Rectal smooth muscle tissue (tissue), 1 donor: ENCODE data around the gene GCSAM.

Source experiments
- H3K27ac ChIP-seq: one replicate; pipeline ENCODE4 v1.7.0; 2013; ENCODE audit warnings: low read depth, low read length, inconsistent platforms
- H3K27me3 ChIP-seq: one replicate; pipeline ENCODE4 v1.7.0; 2013; ENCODE audit warnings: low read length; ENCODE audit not compliant: control insufficient read depth, insufficient read depth
- H3K36me3 ChIP-seq: one replicate; pipeline ENCODE4 v1.7.0; 2013; ENCODE audit warnings: low read length; ENCODE audit not compliant: control insufficient read depth, insufficient read depth
- H3K4me1 ChIP-seq: one replicate; pipeline ENCODE4 v1.7.0; 2013; ENCODE audit warnings: low read length; ENCODE audit not compliant: control insufficient read depth, insufficient read depth
- H3K4me3 ChIP-seq: one replicate; pipeline ENCODE4 v1.7.0; 2013; ENCODE audit warnings: low read length
- H3K9ac ChIP-seq: one replicate; pipeline ENCODE4 v1.7.0; 2013; ENCODE audit warnings: low read length

GCSAM gene, protein sequence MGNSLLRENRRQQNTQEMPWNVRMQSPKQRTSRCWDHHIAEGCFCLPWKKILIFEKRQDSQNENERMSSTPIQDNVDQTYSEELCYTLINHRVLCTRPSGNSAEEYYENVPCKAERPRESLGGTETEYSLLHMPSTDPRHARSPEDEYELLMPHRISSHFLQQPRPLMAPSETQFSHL

DNA sequence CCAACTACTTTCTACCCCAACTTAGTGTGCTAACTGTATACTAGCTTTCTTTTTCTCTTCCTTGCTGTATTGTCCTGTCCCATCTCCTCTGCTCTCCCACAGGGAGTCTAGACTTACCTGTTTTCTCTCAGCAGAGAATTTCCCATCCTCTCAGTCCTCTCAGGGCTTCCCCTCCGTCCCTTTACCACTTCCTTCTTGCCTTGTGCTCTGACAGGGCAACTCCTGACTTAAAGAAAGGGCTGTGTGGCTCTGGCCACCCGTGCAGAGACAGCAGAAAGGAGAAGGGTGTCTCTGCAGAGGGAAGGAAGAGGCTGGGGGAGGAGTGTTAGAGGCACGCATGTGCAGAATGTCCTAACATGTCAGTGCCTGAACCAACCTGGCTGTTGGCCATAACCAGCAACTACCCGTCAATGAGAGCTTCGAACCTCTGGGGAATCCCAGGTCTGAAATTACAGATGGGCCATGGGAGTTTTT lies at the start of gene GCSAM:
GCSAM (minus strand) TSS at position 274 of the 474 bp plus-strand sequence; CDS start at position 146, 128 bp downstream.
- no peak within 1 kb of the TSS for H3K27ac ChIP-seq
- H3K4me1 ChIP-seq, result no peaks in the 10 kb centered on the region
- H3K27me3 ChIP-seq, result no peaks in the 10 kb centered on the region
- H3K36me3 ChIP-seq, result no peaks in the 10 kb centered on the region
- H3K4me3 ChIP-seq, result no peak within 1 kb of the TSS
- peak within 1 kb of the TSS; percentile 11 for H3K9ac ChIP-seq

DNA sequence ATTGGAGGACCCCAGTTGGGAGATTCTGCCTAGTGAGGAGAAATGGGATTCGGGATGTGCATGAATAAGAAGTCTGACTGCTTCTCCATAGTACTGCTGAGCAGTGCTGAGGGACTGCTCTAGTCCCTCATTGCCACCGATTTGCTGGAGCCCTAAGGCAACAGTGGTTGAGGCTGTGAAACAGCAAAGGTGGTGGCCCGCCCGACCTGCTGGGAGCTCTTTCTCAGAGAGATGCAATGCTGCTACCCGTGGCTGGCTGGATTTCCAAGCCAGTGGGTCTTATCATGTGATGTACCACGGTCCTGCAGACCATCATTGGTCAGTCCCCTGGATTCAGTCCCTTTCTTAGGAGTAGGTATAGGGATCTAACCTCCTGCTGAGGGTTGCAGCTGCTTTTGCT lies 42.6 kb upstream of the GCSAM start:
- Histone ChIP-seq H3K27ac (no peak overlapping the region), H3K4me1 (no peaks in the 10 kb centered on the region), H3K4me3 (no peak overlapping the region), H3K27me3 (no peaks in the 10 kb centered on the region), H3K9ac (no peak overlapping the region), H3K36me3 (no peaks in the 10 kb centered on the region)

DNA sequence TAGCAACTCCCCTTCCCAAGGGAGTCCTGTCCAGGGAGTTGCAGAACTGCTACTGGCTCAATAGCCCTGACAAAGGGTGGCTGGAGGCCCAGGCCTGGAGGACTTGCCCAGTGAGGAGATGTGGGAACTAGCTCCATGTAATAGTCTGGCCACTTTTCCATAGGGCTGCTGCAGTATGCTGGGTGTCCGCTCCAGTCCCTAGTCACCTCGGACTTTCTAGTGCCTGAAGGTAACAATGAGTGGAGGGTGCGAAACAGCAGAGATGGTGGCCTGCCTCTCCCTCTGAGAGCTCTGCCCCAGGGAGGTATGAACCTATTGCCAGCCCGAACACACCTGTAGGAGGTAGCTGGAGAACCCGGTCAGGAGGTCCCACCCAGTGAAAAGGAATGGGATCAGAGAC lies 42.0 kb upstream of the GCSAM start:
- H3K27me3 ChIP-seq, result no peaks in the 10 kb centered on the region
- no peak overlapping the region for H3K4me3 ChIP-seq
- no peaks in the 10 kb centered on the region for H3K36me3 ChIP-seq
- no peaks in the 10 kb centered on the region for H3K4me1 ChIP-seq
- no peak overlapping the region for H3K27ac ChIP-seq
- no peak overlapping the region for H3K9ac ChIP-seq

DNA sequence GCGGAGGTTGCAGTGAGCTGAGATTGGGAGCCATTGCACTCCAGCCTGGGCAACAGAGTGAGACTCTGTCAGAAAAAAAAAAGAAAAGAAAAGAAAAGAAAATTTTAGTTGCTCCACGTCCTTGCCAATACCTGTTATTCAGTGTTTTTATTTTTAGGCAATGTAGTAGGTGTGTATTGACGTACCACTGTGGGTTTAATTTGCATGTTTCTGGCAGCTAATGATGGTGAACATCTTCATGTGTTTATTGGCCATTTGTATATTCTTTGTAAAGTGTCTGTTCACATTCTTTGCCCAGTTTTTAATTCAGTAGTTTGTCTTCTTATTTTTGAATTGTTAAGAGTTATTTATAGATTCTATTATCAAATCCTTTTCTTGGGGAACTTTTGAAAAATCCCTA lies 38.1 kb upstream of the GCSAM start:
- Histone ChIP-seq H3K4me1 (no peaks in the 10 kb centered on the region), H3K27me3 (no peaks in the 10 kb centered on the region), H3K4me3 (no peak overlapping the region), H3K27ac (no peak overlapping the region), H3K36me3 (no peaks in the 10 kb centered on the region), H3K9ac (no peak overlapping the region)

DNA sequence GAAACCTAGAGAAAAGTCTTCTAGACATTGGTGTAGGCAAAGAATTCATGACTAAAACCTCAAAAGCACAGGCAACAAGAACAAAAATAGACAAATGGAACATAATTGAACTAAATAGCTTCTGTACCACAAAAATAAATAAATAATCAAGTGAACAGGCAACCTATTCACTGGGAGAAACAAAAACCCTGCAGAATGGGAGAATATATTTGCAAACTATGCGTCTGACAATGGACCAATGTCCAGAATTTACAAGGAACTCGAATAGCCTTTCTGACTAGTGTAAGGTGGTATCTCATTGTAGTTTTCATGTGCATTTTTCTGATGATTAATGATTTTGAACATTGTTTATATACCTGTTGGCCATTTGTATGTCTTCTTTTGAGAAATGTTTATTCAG lies 37.0 kb upstream of the GCSAM start:
- H3K4me1 ChIP-seq, result no peaks in the 10 kb centered on the region
- no peak overlapping the region for H3K4me3 ChIP-seq
- H3K36me3 ChIP-seq, result no peaks in the 10 kb centered on the region
- H3K27me3 ChIP-seq, result no peaks in the 10 kb centered on the region
- H3K27ac ChIP-seq, result no peak overlapping the region
- no peak overlapping the region for H3K9ac ChIP-seq

DNA sequence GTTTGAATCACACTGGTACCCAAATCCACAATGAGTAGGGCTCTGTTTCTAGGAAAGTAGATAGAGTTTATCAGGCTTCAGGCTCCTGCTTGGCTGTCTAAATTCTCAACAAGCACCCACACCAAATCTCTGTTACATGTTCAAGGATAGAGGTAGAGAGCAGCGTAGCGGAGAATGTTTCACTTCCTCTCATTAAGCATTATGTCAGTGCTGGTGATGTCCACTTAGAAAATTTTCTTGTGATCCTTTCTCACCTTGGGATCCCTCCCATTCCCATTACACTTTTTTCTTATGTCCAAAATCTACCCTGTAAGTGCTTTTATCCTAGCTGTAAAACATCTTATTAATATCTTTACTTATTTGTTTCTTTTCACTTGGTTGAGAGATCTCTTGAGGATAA lies 34.7 kb upstream of the GCSAM start:
- no peaks in the 10 kb centered on the region for H3K4me1 ChIP-seq
- no peak overlapping the region for H3K9ac ChIP-seq
- no peaks in the 10 kb centered on the region for H3K36me3 ChIP-seq
- H3K27ac ChIP-seq, result no peak overlapping the region
- H3K4me3 ChIP-seq, result no peak overlapping the region
- no peaks in the 10 kb centered on the region for H3K27me3 ChIP-seq

DNA sequence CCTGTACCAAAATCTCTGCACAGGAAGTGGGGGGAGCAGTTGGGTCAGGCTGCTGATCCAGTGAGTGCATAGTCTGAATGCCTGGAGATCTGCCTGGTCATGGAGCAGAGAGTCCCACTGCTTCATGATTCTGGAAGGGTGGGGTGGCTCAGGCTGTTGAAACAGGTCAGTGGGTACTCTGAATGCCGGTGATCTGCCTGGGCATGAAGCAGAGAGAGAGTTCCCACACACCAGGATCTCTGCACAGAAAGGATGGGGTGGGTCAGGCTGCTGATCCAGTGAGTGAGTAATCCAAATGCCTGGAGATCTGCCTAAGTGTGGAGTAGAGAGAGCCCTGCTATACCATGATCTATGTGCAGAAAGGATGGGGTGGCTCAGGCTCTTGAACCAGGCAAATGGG lies 16.1 kb upstream of the GCSAM start:
- no peak overlapping the region for H3K4me3 ChIP-seq
- no peaks in the 10 kb centered on the region for H3K4me1 ChIP-seq
- H3K9ac ChIP-seq, result no peak overlapping the region
- H3K36me3 ChIP-seq, result no peaks in the 10 kb centered on the region
- no peaks in the 10 kb centered on the region for H3K27me3 ChIP-seq
- H3K27ac ChIP-seq, result no peak overlapping the region

DNA sequence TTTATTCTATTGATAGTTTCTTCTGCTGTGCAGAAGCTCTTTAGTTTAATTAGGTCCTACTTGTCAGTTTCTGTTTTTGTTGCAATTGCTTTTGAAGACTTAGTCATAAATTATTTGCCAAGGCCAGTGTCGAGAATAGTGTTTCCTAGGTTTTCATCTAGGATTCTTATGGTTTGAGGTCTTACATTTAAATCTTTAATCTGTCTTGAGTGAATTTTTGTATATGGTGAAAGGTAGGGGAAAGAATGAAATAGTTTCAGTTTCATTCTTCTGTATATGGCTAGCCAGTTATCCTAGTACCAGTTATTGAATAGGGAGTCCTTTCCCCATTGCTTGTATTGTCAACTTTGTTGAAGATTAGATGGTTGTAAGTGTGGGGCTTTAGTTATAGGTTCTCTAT lies 10.6 kb upstream of the GCSAM start:
- Histone ChIP-seq H3K27ac (no peak overlapping the region), H3K9ac (no peak overlapping the region)

DNA sequence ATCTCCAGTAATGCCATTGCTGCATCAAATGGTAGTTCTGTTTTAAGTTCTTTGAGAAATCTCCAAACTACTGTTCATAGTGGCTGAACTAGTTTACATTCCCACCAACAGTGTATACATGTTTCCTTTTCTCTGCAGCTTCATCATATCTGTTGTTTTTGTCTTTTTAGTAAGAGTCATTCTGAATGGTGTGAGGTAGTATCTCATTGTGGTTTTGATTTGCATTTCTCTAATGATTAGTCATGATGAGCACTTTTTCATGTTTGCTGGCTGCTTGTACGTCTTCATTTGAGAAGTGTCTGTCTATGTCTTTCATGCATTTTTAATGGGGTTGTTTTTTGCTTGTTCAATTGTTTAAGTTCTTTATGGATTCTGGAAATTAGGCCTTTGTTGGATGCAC lies 10.2 kb upstream of the GCSAM start:
- no peak overlapping the region for H3K27ac ChIP-seq
- no peak overlapping the region for H3K4me3 ChIP-seq
- H3K27me3 ChIP-seq, result no peaks in the 10 kb centered on the region
- H3K9ac ChIP-seq, result no peak overlapping the region
- no peaks in the 10 kb centered on the region for H3K36me3 ChIP-seq
- H3K4me1 ChIP-seq, result no peaks in the 10 kb centered on the region

More for the DNA sequence above, 10.6 kb upstream of the GCSAM start:
- no peaks in the 10 kb centered on the region for H3K36me3 ChIP-seq
- no peak overlapping the region for H3K4me3 ChIP-seq
- no peaks in the 10 kb centered on the region for H3K27me3 ChIP-seq
- no peaks in the 10 kb centered on the region for H3K4me1 ChIP-seq

DNA sequence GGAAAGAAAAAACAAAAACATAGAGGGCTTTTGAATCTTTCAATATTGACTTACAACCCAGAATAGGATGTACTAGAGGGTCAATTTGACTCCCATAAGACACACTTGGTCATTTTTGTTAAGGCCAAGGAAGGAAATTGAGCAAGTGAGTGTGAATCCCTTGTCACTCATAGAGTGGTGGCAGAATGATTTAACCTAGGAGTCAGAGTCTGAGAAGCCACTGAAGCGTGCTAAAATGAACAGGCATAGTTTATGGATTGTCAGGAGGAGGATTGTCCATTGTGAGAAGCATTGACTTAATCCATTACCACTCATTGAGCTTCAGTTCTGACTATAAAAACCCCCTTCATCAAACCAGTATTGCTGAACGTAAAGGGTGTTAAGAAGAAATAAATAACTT lies 8.2 kb upstream of the GCSAM start:
- Histone ChIP-seq H3K27ac (no peak overlapping the region), H3K4me3 (no peak overlapping the region), H3K9ac (no peak overlapping the region), H3K27me3 (no peaks in the 10 kb centered on the region), H3K36me3 (no peaks in the 10 kb centered on the region), H3K4me1 (no peaks in the 10 kb centered on the region)

DNA sequence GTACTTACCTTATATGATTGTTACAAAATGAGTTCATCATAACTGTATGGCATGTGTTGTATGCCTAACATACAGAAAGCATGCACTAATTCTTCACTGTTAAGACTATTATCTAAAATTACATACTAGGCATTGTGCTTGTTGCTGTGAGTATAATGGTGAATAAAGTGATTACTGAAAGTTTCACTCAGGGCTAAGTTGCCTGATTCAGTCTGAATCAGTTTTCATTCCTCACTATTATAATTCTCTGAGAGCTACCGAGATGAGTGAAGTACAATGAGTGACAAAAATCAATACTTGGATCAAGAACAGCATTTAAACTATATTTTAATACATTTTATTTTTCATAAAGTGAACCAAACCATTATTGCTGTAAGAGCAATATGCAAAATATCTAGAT lies 7.5 kb upstream of the GCSAM start:
- no peaks in the 10 kb centered on the region for H3K27me3 ChIP-seq
- H3K27ac ChIP-seq, result no peak overlapping the region
- H3K4me1 ChIP-seq, result no peaks in the 10 kb centered on the region
- no peak overlapping the region for H3K4me3 ChIP-seq
- no peak overlapping the region for H3K9ac ChIP-seq
- no peaks in the 10 kb centered on the region for H3K36me3 ChIP-seq

DNA sequence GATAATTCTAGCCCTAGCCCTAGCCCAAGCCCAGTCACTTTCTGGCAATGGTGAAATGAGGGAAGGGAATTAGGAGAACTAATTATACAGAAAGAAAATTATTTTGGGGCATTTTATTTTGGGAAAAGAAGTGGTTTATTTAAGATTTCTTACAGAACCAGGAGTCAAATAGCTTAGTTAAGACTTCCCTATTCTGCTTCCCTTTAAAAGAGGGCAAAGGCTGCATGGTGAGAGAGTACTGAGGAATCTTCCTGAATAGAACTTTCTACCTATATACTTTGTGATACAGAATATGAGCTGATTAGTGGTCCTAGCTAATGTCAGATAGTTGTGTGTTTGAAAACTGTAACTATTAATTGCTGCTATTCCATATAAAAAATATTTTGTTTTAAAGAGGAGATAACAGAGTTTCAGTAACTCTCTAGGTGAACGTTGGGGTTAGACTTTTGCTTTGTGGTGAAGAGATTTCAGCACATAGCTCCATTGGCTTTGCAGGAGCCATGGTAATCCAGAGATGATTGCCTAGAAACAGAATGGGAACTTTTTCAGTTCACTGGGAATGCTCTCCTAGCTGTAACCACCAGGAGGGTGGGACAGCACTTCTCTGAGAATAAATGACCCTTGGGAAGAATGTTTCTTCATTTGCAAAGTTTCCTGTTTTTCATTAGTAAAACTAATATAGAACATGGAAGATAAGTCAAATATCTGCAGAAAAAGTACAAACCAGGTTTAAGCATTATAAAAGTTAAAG lies 5.3 kb upstream of the GCSAM start:
- no peaks in the 10 kb centered on the region for H3K36me3 ChIP-seq
- no peak overlapping the region for H3K4me3 ChIP-seq
- no peaks in the 10 kb centered on the region for H3K27me3 ChIP-seq
- no peak overlapping the region for H3K27ac ChIP-seq
- no peaks in the 10 kb centered on the region for H3K4me1 ChIP-seq
- no peak overlapping the region for H3K9ac ChIP-seq

DNA sequence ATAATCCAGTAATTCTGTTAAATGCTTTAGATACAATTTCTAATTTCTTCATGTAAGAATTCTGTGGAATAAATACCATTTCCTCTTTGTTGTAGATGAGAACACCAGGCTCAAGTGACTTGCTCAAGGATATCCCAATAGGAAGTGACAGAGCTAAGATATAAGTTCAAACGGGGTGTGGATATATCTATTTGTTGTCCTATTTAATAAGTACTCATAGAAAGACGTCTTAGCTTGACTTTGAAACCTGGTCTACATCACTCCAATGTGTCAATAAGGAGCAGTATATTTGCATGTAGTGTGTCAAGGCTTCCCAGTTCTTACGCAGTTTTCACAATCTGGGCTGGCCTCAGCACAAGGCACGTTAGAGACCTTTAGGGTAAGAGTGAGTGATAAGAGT lies 4.7 kb upstream of the GCSAM start:
- Histone ChIP-seq H3K4me3 (no peak overlapping the region), H3K4me1 (no peaks in the 10 kb centered on the region), H3K27ac (no peak overlapping the region), H3K9ac (no peak overlapping the region), H3K27me3 (no peaks in the 10 kb centered on the region), H3K36me3 (no peaks in the 10 kb centered on the region)
